SK-N-SH (cell line): ENCODE measurements around the gene IPO9. TPM values are rescaled to one million over a fixed set of nuclear protein-coding genes. Genes with fewer than 3 reads are reported as not detected.

Experiments
- CTCF ChIA-PET: fragments of 300-600, 350-600 bp; formaldehyde crosslinking; extraction: SDS; loops from one replicate; lab custom pipeline; 2021; lab: Yijun Ruan, JAX
- POLR2A ChIA-PET: fragments of 350-600 bp; sonication (Branson Sonifier 250); formaldehyde crosslinking; extraction: SDS; loops from one replicate; lab custom pipeline; 2020; ENCODE audit warnings: antibody characterized with exemption, inconsistent platforms; lab: Yijun Ruan, JAX
- DNase-seq: peaks from one replicate; pipeline ENCODE4 v3.0.0; 2012
- H2AFZ ChIP-seq: fragments of 200-600 bp; sonication (generic); 2 replicates; pipeline ENCODE4 v1.8.1; 2016; ENCODE audit warnings: antibody characterized with exemption, mild to moderate bottlenecking, low read depth
- H3F3A ChIP-seq: fragments of 200-600 bp; sonication (generic); replicated peaks from 2 replicates; pipeline ENCODE3; 2016; ENCODE audit warnings: antibody characterized with exemption, mild to moderate bottlenecking; ENCODE audit not compliant: insufficient read depth
- H3K27ac ChIP-seq, 2 experiments: fragments of 200-500 bp in 1 of 2; fragments of 200-600 bp in 1 of 2; sonication (Bioruptor generic) in 1 of 2; sonication (generic), shearing (Covaris generic) in 1 of 2; 2 replicates each; pipeline versions ENCODE4 v1.5.1 to v1.6.1; 2014 to 2016; ENCODE audit warnings: low read depth in 2 of 2, inconsistent platforms in 1 of 2, low read length in 1 of 2, mild to moderate bottlenecking in 1 of 2, mixed read lengths in 1 of 2
- H3K27me3 ChIP-seq: fragments of 200-600 bp; sonication (generic), shearing (Covaris generic); 2 replicates; pipeline ENCODE4 v1.6.1; 2016; ENCODE audit warnings: mixed run types; ENCODE audit not compliant: insufficient read depth
- H3K36me3 ChIP-seq, 2 experiments: fragments of 200-500 bp in 1 of 2; fragments of 200-600 bp in 1 of 2; sonication (Bioruptor generic) in 1 of 2; sonication (generic) in 1 of 2; replicated peaks in 1 of 2; 2 replicates each; pipeline versions ENCODE3 to v1.5.1; 2014 to 2016; ENCODE audit warnings: low read length in 1 of 2, mild to moderate bottlenecking in 1 of 2; ENCODE audit not compliant: insufficient read depth in 2 of 2, control insufficient read depth in 1 of 2
- H3K4me1 ChIP-seq, 2 experiments: fragments of 200-500 bp in 1 of 2; fragments of 200-600 bp in 1 of 2; sonication (Bioruptor generic) in 1 of 2; sonication (generic), shearing (Covaris generic) in 1 of 2; 2 replicates each; pipeline versions ENCODE4 v1.5.1 to v1.6.1; 2014 to 2016; ENCODE audit warnings: low read depth in 1 of 2, low read length in 1 of 2, mixed run types in 1 of 2; ENCODE audit not compliant: insufficient read depth in 2 of 2, control insufficient read depth in 1 of 2
- H3K4me2 ChIP-seq: fragments of 200-600 bp; sonication (generic), shearing (Covaris generic); 2 replicates; pipeline ENCODE4 v1.6.1; 2017; ENCODE audit warnings: mixed run types
- H3K4me3 ChIP-seq, 2 experiments: fragments of 200-500 bp in 1 of 2; fragments of 200-600 bp in 1 of 2; sonication (Bioruptor generic) in 1 of 2; sonication (generic), shearing (Covaris generic) in 1 of 2; 2 replicates each; pipeline versions ENCODE4 v1.5.1 to v1.8.1; 2014 to 2016; ENCODE audit warnings: low read depth in 2 of 2, inconsistent platforms in 1 of 2, low read length in 1 of 2, mild to moderate bottlenecking in 1 of 2, mixed read lengths in 1 of 2, moderate library complexity in 1 of 2
- H3K79me2 ChIP-seq: fragments of 200-600 bp; sonication (generic); 2 replicates; pipeline ENCODE4 v1.8.1; 2017; ENCODE audit warnings: mild to moderate bottlenecking; ENCODE audit not compliant: insufficient read depth
- H3K9ac ChIP-seq: fragments of 200-600 bp; sonication (generic); 2 replicates; pipeline ENCODE4 v1.6.1; 2017; ENCODE audit warnings: mixed run types
- H3K9me2 ChIP-seq: fragments of 200-600 bp; sonication (generic); 2 replicates; pipeline ENCODE4 v1.6.1; 2017; ENCODE audit warnings: mixed run types
- H3K9me3 ChIP-seq: fragments of 200-600 bp; sonication (generic); 2 replicates; pipeline ENCODE4 v1.6.1; 2017; ENCODE audit warnings: mixed run types, mild to moderate bottlenecking, moderate library complexity
- H4K20me1 ChIP-seq: fragments of 200-600 bp; sonication (generic); 2 replicates; pipeline ENCODE4 v1.6.1; 2017; ENCODE audit warnings: mild to moderate bottlenecking, mixed run types; ENCODE audit not compliant: insufficient read depth
- EP300 ChIP-seq, 2 experiments: IDR thresholded peaks; 2 replicates each; pipeline versions ENCODE4 v1.4.0 to v1.6.1; 2012; ENCODE audit warnings: borderline replicate concordance in 1 of 2, low read depth in 1 of 2, low read length in 1 of 2
- FOXJ3 ChIP-seq: sonication (generic); formaldehyde crosslinking; IDR thresholded peaks from 2 replicates; pipeline ENCODE4 v1.5.1; 2020; ENCODE audit warnings: mild to moderate bottlenecking, missing genetic modification reagents
- FOXM1 ChIP-seq: IDR thresholded peaks from 2 replicates; pipeline ENCODE4 v1.4.0; 2012; ENCODE audit warnings: low read depth, mild to moderate bottlenecking
- GABPA ChIP-seq: IDR thresholded peaks from 2 replicates; pipeline ENCODE4 v1.4.0; 2012; ENCODE audit warnings: low read depth, mild to moderate bottlenecking
- JUND ChIP-seq: IDR thresholded peaks from 2 replicates; pipeline ENCODE4 v1.4.0; 2012
- MXI1 ChIP-seq: IDR thresholded peaks from 2 replicates; pipeline ENCODE4 v1.6.1; 2012; ENCODE audit warnings: mild to moderate bottlenecking, low read depth, low read length, improper control_type of control experiment
- NRF1 ChIP-seq: IDR thresholded peaks from 2 replicates; pipeline ENCODE4 v1.6.1; 2012; ENCODE audit warnings: low read depth, mild to moderate bottlenecking, low read length
- RAD21 ChIP-seq: IDR thresholded peaks from 2 replicates; pipeline ENCODE4 v1.6.1; 2012; ENCODE audit warnings: mild to moderate bottlenecking, low read length
- REST ChIP-seq: IDR thresholded peaks from 2 replicates; pipeline ENCODE4 v1.6.1; 2012; ENCODE audit warnings: mild to moderate bottlenecking, low read depth, low read length, moderate library complexity
- RFX5 ChIP-seq: IDR thresholded peaks from 2 replicates; pipeline ENCODE4 v1.6.1; 2012; ENCODE audit warnings: mild to moderate bottlenecking, improper control_type of control experiment, low read length
- SIN3A ChIP-seq: IDR thresholded peaks from 2 replicates; pipeline ENCODE4 v1.6.1; 2012; ENCODE audit warnings: low read depth, mild to moderate bottlenecking, low read length, moderate library complexity, borderline replicate concordance
- TAF1 ChIP-seq: IDR thresholded peaks from 2 replicates; pipeline ENCODE4 v1.6.1; 2012; ENCODE audit warnings: low read depth, mild to moderate bottlenecking, low read length, moderate library complexity, borderline replicate concordance
- WGBS: methylation state at CpG from one replicate; pipeline ENCODE4 v1.1.6; 2017; ENCODE audit warnings: low lambda C conversion rate; 5-methylcytosine and 5-hydroxymethylcytosine counted together
- polyA plus RNA-seq, 3 experiments: library from polyadenylated mRNA; depleted of rRNA; stranded (reverse); fragments of >200 nt; gene quantifications; 2 replicates each; pipeline ENCODE4 v1.2.3, GENCODE V29; 2012
- TF ChIP-seq, protein P1 (sequence below): IDR thresholded peaks from 2 replicates; pipeline ENCODE4; 2012

Gene IPO9
- polyA plus RNA-seq, 1 of the 3 experiments (the other 2 are of a cell fraction), result 24.5 TPM

DNA sequence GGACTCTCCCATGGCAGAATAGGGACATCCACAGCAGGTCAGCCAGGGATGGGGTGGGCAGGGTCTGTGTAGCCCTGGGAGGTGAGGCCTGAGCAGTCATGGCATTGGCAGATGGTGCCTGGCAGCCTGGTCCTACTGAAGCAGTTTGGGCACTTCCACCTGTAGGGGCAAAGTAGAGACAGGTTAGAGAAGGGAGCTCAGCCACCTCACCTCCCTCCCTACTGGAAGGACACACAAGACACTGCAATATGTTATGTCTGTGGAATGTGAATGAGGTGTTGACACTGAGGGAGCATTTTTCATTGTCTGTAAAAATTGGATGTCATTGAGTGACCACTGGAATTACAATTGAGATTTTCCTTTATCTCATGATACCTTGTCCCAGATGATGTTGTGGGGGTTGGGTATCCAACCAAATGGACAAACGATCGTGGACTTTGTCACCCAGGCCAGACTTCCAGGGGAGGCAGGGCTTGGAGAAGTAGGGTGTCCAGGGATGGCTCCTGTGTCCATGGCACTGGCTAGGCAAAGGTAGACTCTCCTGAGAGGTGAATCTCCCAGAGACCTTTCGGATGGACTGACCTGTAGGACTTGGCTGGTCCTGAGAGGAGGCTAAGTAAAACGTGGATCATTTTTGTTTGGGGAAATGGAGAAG is 69.4 kb downstream of the IPO9 start (continued):
- TF ChIP-seq RAD21, result no peak
- no peak for TF ChIP-seq EP300 (IDR thresholded peaks at IDR 0.05; ENCODE audit: borderline replicate concordance in 1 of 2, low read depth in 1 of 2, low read length in 1 of 2)
- TF ChIP-seq, protein P1, sequence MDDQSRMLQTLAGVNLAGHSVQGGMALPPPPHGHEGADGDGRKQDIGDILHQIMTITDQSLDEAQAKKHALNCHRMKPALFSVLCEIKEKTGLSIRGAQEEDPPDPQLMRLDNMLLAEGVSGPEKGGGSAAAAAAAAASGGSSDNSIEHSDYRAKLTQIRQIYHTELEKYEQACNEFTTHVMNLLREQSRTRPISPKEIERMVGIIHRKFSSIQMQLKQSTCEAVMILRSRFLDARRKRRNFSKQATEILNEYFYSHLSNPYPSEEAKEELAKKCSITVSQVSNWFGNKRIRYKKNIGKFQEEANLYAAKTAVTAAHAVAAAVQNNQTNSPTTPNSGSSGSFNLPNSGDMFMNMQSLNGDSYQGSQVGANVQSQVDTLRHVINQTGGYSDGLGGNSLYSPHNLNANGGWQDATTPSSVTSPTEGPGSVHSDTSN, result no peak

- POLR2A ChIA-PET, result no interaction called here
These were observed 70.0 kb downstream of the IPO9 start for GRCh38 chr1:201898992-201899391.

GRCh38 chr1:201899683-201900429 is 70.9 kb downstream of the IPO9 start:
- no peak for DNase-seq
- Histone ChIP-seq H3K4me2 (no peak overlapping the region), H3K36me3 (no peaks in the 10 kb centered on the region), H3K27me3 (no peaks in the 10 kb centered on the region), H3F3A (peaks cover 14% of the 10 kb centered on the region), H3K9me3 (no peaks in the 10 kb centered on the region), H3K4me1 (peaks cover 7 to 39% of the 10 kb centered on the region in 2 experiments; a peak in 3 of 4 replicates), H2AFZ (no peak overlapping the region; the same call in 1 of the 2 replicates), H3K9me2 (no peaks in the 10 kb centered on the region), H3K9ac (no peak overlapping the region), H4K20me1 (no peaks in the 10 kb centered on the region), H3K79me2 (no peaks in the 10 kb centered on the region), H3K27ac (no peak overlapping the region), H3K4me3 (no peak overlapping the region)
- ChIA-PET POLR2A (no interaction called here), CTCF (interaction anchor here (0.7 to 14.7 kb wide), 6 partner anchors 24 to 218 kb away, joined by 3 to 222 read pairs (median 6); no protein-coding TSS in a partner anchor)
- TF ChIP-seq JUND, result no peak
- TF ChIP-seq RFX5, result no peak
- no peak for TF ChIP-seq NRF1
- no peak for TF ChIP-seq TAF1
- no peak for TF ChIP-seq MXI1
- TF ChIP-seq REST, result no peak
- TF ChIP-seq FOXJ3 (CRISPR knock-in tag), result no peak
- WGBS, result 78% methylated on average over 19 of the region's 20 CpGs

More at GRCh38 chr1:201898992-201899391, 70.0 kb downstream of the IPO9 start:
- H3K4me3 ChIP-seq, result no peak overlapping the region
- H2AFZ ChIP-seq, result no peak overlapping the region
- 83% methylated on average over 4 of the region's 4 CpGs for WGBS
- H3K79me2 ChIP-seq, result no peaks in the 10 kb centered on the region
- H3K27me3 ChIP-seq, result no peaks in the 10 kb centered on the region
- H3K36me3 ChIP-seq, result no peaks in the 10 kb centered on the region
- H3K9me3 ChIP-seq, result no peaks in the 10 kb centered on the region
- H3K9me2 ChIP-seq, result no peaks in the 10 kb centered on the region
- no peak overlapping the region for H3K27ac ChIP-seq
- DNase-seq, result no peak
- peaks cover 6 to 32% of the 10 kb centered on the region in 2 experiments; a peak in 3 of 4 replicates for H3K4me1 ChIP-seq
- H3F3A ChIP-seq, result peaks cover 13% of the 10 kb centered on the region
- H4K20me1 ChIP-seq, result no peaks in the 10 kb centered on the region
- CTCF ChIA-PET, result interaction anchor here (0.7 to 14.7 kb wide), 5 partner anchors 17 to 219 kb away, joined by 3 to 222 read pairs (median 4); no protein-coding TSS in a partner anchor
- no peak overlapping the region for H3K9ac ChIP-seq
- TF ChIP-seq JUND, result no peak
- TF ChIP-seq SIN3A, result no peak
- TF ChIP-seq GABPA, result no peak
- no peak for TF ChIP-seq MXI1
- no peak for TF ChIP-seq RAD21
- TF ChIP-seq FOXM1, result no peak
- no peak for TF ChIP-seq NRF1
- H3K4me2 ChIP-seq, result no peak overlapping the region
